A673 (cell line): Measurements from ENCODE around the gene HOXD8. TPM values are rescaled to one million over a fixed set of nuclear protein-coding genes. Genes with fewer than 3 reads are reported as not detected.

Experiments used
- Bru-seq: library from RNA; stranded (reverse); fragments of 400-500 nt; gene quantifications from one replicate; lab custom pipeline; 2021; lab: Mats Ljungman, UMichigan
- BruChase-seq, 2 experiments: library from RNA; stranded (reverse); fragments of 400-500 nt; gene quantifications; one replicate each; lab custom pipeline; 2021; lab: Mats Ljungman, UMichigan
- BruUV-seq: library from RNA; stranded (reverse); fragments of 400-500 nt; replicated peaks from 2 replicates; lab custom pipeline; 2021; lab: Mats Ljungman, UMichigan
- CTCF ChIA-PET: fragments of 300-600 bp; sonication (Branson Sonifier 250); formaldehyde crosslinking; loops from one replicate; lab custom pipeline; 2022; ENCODE audit warnings: antibody characterized with exemption; lab: Charles Lee
- POLR2A ChIA-PET: fragments of 300-600 bp; sonication (Branson Sonifier 250); formaldehyde crosslinking; loops from one replicate; lab custom pipeline; 2022; ENCODE audit warnings: antibody characterized with exemption; ENCODE audit not compliant: low non-redundant PET; lab: Charles Lee
- DNase-seq: peaks from one replicate; pipeline ENCODE4 v3.0.0-alpha.2; 2015; ENCODE audit warnings: low spot score
- H3K27ac ChIP-seq: fragments of 200-600 bp; sonication (generic); 2 replicates; pipeline ENCODE4 v1.5.1; 2016; ENCODE audit warnings: mixed run types, low read depth, mild to moderate bottlenecking, mixed read lengths, antibody characterized with exemption, low read length; ENCODE audit not compliant: poor library complexity, severe bottlenecking
- H3K27me3 ChIP-seq: fragments of 200-600 bp; sonication (generic); replicated peaks from 2 replicates; pipeline ENCODE4 v1.6.1; 2017; ENCODE audit warnings: mixed run types, low read depth, mild to moderate bottlenecking, mixed read lengths, antibody characterized with exemption, low read length; ENCODE audit not compliant: insufficient read depth, poor library complexity
- H3K36me3 ChIP-seq: fragments of 200-600 bp; sonication (generic); 2 replicates; pipeline ENCODE4 v1.6.1; 2016; ENCODE audit warnings: mixed run types, mild to moderate bottlenecking, mixed read lengths, antibody characterized with exemption, low read length; ENCODE audit not compliant: insufficient read depth, poor library complexity, severe bottlenecking
- H3K4me1 ChIP-seq: fragments of 200-600 bp; sonication (generic); 2 replicates; pipeline ENCODE4 v1.6.1; 2017; ENCODE audit warnings: mixed run types, mild to moderate bottlenecking, mixed read lengths, antibody characterized with exemption, low read length; ENCODE audit not compliant: insufficient read depth, poor library complexity, severe bottlenecking
- H3K4me3 ChIP-seq: fragments of 200-600 bp; sonication (generic); 2 replicates; pipeline ENCODE4 v1.5.1; 2016; ENCODE audit warnings: low read depth, mixed run types, mild to moderate bottlenecking, mixed read lengths, low read length; ENCODE audit not compliant: poor library complexity, severe bottlenecking
- H3K9me3 ChIP-seq: fragments of 200-600 bp; sonication (generic); 2 replicates; pipeline ENCODE4 v1.6.1; 2016; ENCODE audit warnings: mixed run types, low read depth, mild to moderate bottlenecking, mixed read lengths, antibody characterized with exemption, low read length; ENCODE audit not compliant: poor library complexity, severe bottlenecking
- EZH2 ChIP-seq: fragments of 200-600 bp; sonication (generic); IDR thresholded peaks from 2 replicates; pipeline ENCODE4 v1.6.1; 2017; ENCODE audit warnings: borderline replicate concordance, low read depth, mild to moderate bottlenecking, mixed read lengths, antibody characterized with exemption, low read length; ENCODE audit not compliant: poor library complexity, severe bottlenecking
- intact Hi-C: fragments of 100-400 bp; cut with micrococcal nuclease; formaldehyde crosslinking; loops from one replicate; pipeline ENCODE4 v1.10.0; 2022; ENCODE audit not compliant: unreplicated experiment
- long read RNA-seq: library from polyadenylated mRNA; stranded (forward); transcript quantifications from one replicate; pipeline ENCODE4 v2.0.0, GENCODE V29; 2022
- total RNA-seq: library from RNA; stranded (reverse); gene quantifications from 2 replicates; pipeline ENCODE4 v1.2.3, GENCODE V29; 2021
- TF ChIP-seq, protein P1 (sequence below): fragments of 300-800, 200-600 bp; sonication (generic); conservative IDR thresholded peaks from 2 replicates; pipeline ENCODE4 v1.5.1; 2017; ENCODE audit warnings: low read depth, mild to moderate bottlenecking, antibody characterized with exemption, low read length, moderate library complexity, mixed read lengths

Gene HOXD8
- total RNA-seq, result 56.8 and 61.9 TPM in 2 replicates
- Bru-seq, nascent RNA, result percentile 96 among the genes with signal in this experiment
- BruChase-seq, experiment 1, labeled RNA remaining after a 2-hour chase, result percentile 98 among the genes with signal in this experiment
- BruChase-seq, experiment 2, labeled RNA remaining after a 6-hour chase, result percentile 96 among the genes with signal in this experiment
- long read RNA-seq, transcript HOXD8-203 (2 exons, 1,268 nt), result minor isoform, 19 of 75 reads
- long read RNA-seq, transcript HOXD8-202 (3 exons, 1,608 nt), result minor isoform, 5 of 75 reads
- long read RNA-seq, transcript HOXD8-201 (2 exons, 1,917 nt), result major isoform, 32 of 75 reads
- long read RNA-seq, partial matches to known transcripts, result 4 of 75 reads
- long read RNA-seq, other reads (novel, unspliced or antisense), result 15 of 75 reads

DNA sequence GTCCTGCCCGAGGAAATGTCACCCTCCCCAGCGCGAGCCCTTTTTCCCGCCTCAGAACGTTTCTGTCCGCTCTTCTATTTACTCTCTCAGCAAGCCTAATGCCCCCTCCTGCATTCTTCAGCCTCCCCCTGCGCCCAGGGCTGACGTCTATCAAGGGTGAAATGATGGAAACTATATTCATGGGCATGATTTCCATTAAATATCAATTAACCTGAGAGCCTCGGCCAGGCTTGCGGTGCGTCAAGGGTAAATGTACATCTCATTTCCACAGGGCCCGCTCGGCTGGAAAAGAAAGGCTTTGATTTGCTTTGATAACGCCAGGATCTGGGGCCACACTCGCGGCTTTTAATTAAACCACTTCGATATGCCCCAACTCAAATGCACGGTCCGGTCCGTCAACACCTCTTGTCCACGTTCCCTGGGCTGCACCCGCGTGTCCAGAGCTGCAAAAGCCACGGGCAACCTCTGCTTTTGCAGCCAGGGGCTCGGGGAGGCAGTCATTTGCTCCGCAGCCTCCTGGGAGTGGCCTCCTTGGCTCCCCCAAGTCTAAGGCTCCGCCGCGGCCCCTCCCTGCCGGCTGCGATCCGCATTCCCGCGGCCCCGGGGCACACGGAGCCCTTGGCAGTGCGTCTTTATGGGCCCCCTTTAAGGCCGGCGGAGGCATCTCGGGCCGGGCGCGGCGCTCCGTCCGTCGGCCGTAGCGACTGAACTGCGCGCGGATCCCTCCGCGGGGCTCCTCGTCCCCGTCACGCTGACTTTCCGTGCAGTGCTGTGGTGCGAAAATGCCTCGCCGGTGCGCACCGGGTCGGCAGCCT lies at the start of gene HOXD8:
Gene HOXD8, plus strand, starts transcription at position 724 of the 815 bp plus-strand sequence. CDS start 662 bp downstream, outside the sequence.
- no peak for TF ChIP-seq EZH2
- TF ChIP-seq, protein P1, sequence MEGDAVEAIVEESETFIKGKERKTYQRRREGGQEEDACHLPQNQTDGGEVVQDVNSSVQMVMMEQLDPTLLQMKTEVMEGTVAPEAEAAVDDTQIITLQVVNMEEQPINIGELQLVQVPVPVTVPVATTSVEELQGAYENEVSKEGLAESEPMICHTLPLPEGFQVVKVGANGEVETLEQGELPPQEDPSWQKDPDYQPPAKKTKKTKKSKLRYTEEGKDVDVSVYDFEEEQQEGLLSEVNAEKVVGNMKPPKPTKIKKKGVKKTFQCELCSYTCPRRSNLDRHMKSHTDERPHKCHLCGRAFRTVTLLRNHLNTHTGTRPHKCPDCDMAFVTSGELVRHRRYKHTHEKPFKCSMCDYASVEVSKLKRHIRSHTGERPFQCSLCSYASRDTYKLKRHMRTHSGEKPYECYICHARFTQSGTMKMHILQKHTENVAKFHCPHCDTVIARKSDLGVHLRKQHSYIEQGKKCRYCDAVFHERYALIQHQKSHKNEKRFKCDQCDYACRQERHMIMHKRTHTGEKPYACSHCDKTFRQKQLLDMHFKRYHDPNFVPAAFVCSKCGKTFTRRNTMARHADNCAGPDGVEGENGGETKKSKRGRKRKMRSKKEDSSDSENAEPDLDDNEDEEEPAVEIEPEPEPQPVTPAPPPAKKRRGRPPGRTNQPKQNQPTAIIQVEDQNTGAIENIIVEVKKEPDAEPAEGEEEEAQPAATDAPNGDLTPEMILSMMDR, result no peak
- ChIA-PET POLR2A (no interaction called here), CTCF (interaction anchor here (1.0 to 1.3 kb wide), 3 partner anchors 10 to 1019 kb away, joined by 6 to 7 read pairs (median 7); no protein-coding TSS in a partner anchor)
- DNase-seq, result peak; percentile 96
- H3K9me3 ChIP-seq, result no peaks in the 10 kb centered on the region
- BruUV-seq, result TSS peak; percentile 14
- peak within 1 kb of the TSS; percentile 62 for H3K4me3 ChIP-seq
- H3K27ac ChIP-seq, result peak within 1 kb of the TSS; percentile 98
- H3K36me3 ChIP-seq, result peaks cover 12% of the 10 kb centered on the region
- H3K4me1 ChIP-seq, result peaks cover 53% of the 10 kb centered on the region
- intact Hi-C loops, result loop anchor here (2.0 to 10.0 kb wide), 5 partner anchors 423 to 1626 kb away; no protein-coding TSS in a partner anchor
- no peaks in the 10 kb centered on the region for H3K27me3 ChIP-seq

DNA sequence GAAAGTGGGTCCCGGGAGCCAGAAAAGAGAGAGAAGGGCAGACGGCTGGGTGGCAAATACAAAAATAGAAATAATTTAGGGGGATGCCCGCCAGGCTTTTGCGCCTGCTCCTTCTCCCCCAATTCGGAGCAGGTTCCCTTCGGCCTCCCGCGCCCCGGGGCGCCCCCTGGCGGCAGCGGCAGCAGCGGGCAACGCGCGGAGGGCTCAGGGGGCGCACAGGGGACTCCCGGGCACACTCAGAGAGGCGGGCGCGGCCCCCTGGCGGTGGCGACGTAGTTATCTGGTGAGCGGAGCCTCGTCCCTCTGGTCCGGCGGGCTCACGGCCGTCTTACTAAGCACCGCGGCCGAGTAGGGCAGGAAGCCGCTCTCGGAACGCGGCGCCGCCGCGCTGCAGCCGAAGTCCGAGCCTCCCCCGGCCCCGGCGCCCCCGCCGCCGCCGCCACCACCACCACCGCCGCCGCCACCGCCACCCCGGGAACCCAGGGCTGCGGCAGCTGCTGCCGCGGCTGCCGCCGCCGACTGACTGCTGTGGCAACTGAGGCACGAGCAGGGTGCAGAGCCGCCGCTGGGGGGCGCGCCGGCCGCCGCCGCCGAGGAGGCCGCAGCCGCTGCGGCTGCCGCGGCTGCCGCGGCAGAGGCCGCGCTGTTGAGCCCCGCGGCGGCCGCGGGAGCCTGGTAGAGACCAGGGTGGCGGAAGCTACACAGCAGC lies 49.5 kb upstream of the HOXD8 start:
- no peaks in the 10 kb centered on the region for H3K9me3 ChIP-seq
- peak overlapping the region; percentile 36 for H3K4me3 ChIP-seq
- ChIA-PET POLR2A (no interaction called here), CTCF (interaction anchor here (1.5 to 2.2 kb wide), 2 partner anchors 390 to 713 kb away, joined by 6 read pairs; no protein-coding TSS in a partner anchor)
- peaks cover 94% of the 10 kb centered on the region for H3K27me3 ChIP-seq
- peak; percentile 87 for DNase-seq
- TF ChIP-seq, protein P1, result peak; percentile 91
- TF ChIP-seq EZH2, result no peak
- H3K27ac ChIP-seq, result no peak overlapping the region
- intact Hi-C loops, result loop anchor here (2.0 to 5.0 kb wide), 3 partner anchors 78 to 968 kb away; partner anchors contain the start of gene LNPK
- peaks cover 34% of the 10 kb centered on the region for H3K4me1 ChIP-seq
- H3K36me3 ChIP-seq, result no peaks in the 10 kb centered on the region
- no TSS peak for BruUV-seq
